NCI-H146 treated with DMSO at 0.1 percent for 48 hours (cell line): Measurements from ENCODE around the gene TADA2A.
"Not testable (repeated sequence)": the region's sequence is repeated elsewhere in the genome, so short reads cannot be mapped to it uniquely, and the experiment has no call there.

Source experiments
- DNase-seq: peaks from one replicate; lab custom pipeline; 2025; ENCODE audit not compliant: unreplicated experiment; lab: John Stamatoyannopoulos, UW

Gene TADA2A

GRCh38 chr17:37490638-37491614 lies 84.2 kb downstream of the TADA2A start:
- DNase-seq, result no peak

GRCh38 chr17:37492167-37492566 lies 85.5 kb downstream of the TADA2A start:
- DNase-seq, result no peak

GRCh38 chr17:37493249-37494027 lies 86.8 kb downstream of the TADA2A start:
- DNase-seq, result no peak

GRCh38 chr17:37494401-37494831 lies 87.7 kb downstream of the TADA2A start:
- DNase-seq, result no peak

GRCh38 chr17:37494971-37495370 lies 88.3 kb downstream of the TADA2A start:
- no peak for DNase-seq

GRCh38 chr17:37500378-37500777 lies 93.7 kb downstream of the TADA2A start:
- DNase-seq, result no peak

GRCh38 chr17:37502009-37502936 lies 95.6 kb downstream of the TADA2A start:
- no peak for DNase-seq

- DNase-seq, result no peak
Observed at GRCh38 chr17:37503148-37503547, 96.5 kb downstream of the TADA2A start.

GRCh38 chr17:37505333-37505732 lies 98.6 kb downstream of the TADA2A start:
- no peak for DNase-seq

GRCh38 chr17:37506678-37507077 lies 100.0 kb downstream of the TADA2A start:
- no peak for DNase-seq

GRCh38 chr17:37507111-37507510 lies 100.4 kb downstream of the TADA2A start:
- DNase-seq, result no peak

- no peak for DNase-seq
Observed at GRCh38 chr17:37510056-37510455, 103.4 kb downstream of the TADA2A start.

GRCh38 chr17:37511642-37512041 lies 105.0 kb downstream of the TADA2A start:
- DNase-seq, result not testable (repeated sequence)

- DNase-seq, result no peak
Observed at GRCh38 chr17:37512442-37513068, 105.9 kb downstream of the TADA2A start.

GRCh38 chr17:37513711-37514110 lies 107.0 kb downstream of the TADA2A start:
- DNase-seq, result no peak

GRCh38 chr17:37516127-37516571 lies 109.5 kb downstream of the TADA2A start:
- DNase-seq, result no peak

GRCh38 chr17:37517881-37518280 lies 111.2 kb downstream of the TADA2A start:
- no peak for DNase-seq

- no peak for DNase-seq
Observed at GRCh38 chr17:37518826-37519225, 112.1 kb downstream of the TADA2A start.

- DNase-seq, result no peak
Observed at GRCh38 chr17:37519251-37519985, 112.7 kb downstream of the TADA2A start.

- DNase-seq, result no peak
Observed at GRCh38 chr17:37520174-37520573, 113.5 kb downstream of the TADA2A start.
